ENCODE results near the gene SLC39A3. TPM values are rescaled to one million over a fixed set of nuclear protein-coding genes. Genes with fewer than 3 reads are reported as not detected.

The SLC39A3 gene
- total and polyA plus RNA-seq, 2 of the 8 experiments (the other 6 are each of a cell fraction or from before 2014, with no cell fraction given): 33.0 to 52.9 TPM

DNA sequence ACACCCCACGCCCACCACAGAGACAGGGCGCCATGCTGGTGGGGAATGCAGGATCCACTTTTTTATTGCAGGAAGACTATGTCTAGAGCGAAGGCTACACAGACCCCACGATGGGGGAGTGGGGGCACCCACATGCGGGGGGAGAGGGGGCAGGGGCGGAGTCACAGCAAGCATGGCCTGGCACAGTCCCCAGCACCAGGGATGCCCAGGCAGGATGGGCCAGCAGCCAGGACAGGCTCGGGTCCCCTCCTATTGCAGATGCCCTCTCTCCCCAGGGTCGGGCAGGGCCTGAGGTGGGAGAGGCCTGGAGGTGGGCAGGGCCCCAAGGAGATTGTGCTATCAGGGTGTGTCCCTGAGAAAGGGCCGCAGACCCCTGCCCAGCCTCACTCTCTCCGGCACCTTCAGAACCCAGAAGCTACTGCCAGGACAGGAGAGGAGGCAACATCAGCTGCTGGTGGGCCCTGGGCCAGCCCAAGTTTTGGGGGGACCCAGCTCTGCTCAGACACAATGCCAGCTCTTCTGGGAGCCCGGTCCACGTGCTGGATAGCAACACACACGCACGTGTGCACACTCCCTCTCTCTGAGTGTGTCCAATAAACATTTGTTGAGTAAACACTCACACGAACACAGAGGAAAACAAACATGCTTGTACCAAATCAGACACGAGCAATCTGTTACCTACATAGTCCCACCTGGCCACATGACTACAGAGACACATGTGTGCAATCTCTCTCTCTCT, 25.1 kb downstream of the SLC39A3 start (continued):
- TF ChIP-seq TBP (IDR thresholded peaks at IDR 0.05; ENCODE audit: low read depth, low read length) (no peak), ASH2L (IDR thresholded peaks at IDR 0.05; ENCODE audit: low read length) (no peak), CREB1 (IDR thresholded peaks at IDR 0.05) (no peak), GABPA (IDR thresholded peaks at IDR 0.05; ENCODE audit: borderline replicate concordance, insufficient read depth, low read length) (no peak), PHF8 (conservative IDR thresholded peaks at IDR 0.05; ENCODE audit: low read depth, low read length) (no peak)
- TF ChIP-seq, protein P1, sequence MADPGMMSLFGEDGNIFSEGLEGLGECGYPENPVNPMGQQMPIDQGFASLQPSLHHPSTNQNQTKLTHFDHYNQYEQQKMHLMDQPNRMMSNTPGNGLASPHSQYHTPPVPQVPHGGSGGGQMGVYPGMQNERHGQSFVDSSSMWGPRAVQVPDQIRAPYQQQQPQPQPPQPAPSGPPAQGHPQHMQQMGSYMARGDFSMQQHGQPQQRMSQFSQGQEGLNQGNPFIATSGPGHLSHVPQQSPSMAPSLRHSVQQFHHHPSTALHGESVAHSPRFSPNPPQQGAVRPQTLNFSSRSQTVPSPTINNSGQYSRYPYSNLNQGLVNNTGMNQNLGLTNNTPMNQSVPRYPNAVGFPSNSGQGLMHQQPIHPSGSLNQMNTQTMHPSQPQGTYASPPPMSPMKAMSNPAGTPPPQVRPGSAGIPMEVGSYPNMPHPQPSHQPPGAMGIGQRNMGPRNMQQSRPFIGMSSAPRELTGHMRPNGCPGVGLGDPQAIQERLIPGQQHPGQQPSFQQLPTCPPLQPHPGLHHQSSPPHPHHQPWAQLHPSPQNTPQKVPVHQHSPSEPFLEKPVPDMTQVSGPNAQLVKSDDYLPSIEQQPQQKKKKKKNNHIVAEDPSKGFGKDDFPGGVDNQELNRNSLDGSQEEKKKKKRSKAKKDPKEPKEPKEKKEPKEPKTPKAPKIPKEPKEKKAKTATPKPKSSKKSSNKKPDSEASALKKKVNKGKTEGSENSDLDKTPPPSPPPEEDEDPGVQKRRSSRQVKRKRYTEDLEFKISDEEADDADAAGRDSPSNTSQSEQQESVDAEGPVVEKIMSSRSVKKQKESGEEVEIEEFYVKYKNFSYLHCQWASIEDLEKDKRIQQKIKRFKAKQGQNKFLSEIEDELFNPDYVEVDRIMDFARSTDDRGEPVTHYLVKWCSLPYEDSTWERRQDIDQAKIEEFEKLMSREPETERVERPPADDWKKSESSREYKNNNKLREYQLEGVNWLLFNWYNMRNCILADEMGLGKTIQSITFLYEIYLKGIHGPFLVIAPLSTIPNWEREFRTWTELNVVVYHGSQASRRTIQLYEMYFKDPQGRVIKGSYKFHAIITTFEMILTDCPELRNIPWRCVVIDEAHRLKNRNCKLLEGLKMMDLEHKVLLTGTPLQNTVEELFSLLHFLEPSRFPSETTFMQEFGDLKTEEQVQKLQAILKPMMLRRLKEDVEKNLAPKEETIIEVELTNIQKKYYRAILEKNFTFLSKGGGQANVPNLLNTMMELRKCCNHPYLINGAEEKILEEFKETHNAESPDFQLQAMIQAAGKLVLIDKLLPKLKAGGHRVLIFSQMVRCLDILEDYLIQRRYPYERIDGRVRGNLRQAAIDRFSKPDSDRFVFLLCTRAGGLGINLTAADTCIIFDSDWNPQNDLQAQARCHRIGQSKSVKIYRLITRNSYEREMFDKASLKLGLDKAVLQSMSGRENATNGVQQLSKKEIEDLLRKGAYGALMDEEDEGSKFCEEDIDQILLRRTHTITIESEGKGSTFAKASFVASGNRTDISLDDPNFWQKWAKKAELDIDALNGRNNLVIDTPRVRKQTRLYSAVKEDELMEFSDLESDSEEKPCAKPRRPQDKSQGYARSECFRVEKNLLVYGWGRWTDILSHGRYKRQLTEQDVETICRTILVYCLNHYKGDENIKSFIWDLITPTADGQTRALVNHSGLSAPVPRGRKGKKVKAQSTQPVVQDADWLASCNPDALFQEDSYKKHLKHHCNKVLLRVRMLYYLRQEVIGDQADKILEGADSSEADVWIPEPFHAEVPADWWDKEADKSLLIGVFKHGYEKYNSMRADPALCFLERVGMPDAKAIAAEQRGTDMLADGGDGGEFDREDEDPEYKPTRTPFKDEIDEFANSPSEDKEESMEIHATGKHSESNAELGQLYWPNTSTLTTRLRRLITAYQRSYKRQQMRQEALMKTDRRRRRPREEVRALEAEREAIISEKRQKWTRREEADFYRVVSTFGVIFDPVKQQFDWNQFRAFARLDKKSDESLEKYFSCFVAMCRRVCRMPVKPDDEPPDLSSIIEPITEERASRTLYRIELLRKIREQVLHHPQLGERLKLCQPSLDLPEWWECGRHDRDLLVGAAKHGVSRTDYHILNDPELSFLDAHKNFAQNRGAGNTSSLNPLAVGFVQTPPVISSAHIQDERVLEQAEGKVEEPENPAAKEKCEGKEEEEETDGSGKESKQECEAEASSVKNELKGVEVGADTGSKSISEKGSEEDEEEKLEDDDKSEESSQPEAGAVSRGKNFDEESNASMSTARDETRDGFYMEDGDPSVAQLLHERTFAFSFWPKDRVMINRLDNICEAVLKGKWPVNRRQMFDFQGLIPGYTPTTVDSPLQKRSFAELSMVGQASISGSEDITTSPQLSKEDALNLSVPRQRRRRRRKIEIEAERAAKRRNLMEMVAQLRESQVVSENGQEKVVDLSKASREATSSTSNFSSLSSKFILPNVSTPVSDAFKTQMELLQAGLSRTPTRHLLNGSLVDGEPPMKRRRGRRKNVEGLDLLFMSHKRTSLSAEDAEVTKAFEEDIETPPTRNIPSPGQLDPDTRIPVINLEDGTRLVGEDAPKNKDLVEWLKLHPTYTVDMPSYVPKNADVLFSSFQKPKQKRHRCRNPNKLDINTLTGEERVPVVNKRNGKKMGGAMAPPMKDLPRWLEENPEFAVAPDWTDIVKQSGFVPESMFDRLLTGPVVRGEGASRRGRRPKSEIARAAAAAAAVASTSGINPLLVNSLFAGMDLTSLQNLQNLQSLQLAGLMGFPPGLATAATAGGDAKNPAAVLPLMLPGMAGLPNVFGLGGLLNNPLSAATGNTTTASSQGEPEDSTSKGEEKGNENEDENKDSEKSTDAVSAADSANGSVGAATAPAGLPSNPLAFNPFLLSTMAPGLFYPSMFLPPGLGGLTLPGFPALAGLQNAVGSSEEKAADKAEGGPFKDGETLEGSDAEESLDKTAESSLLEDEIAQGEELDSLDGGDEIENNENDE (IDR thresholded peaks at IDR 0.05; ENCODE audit: insufficient replicate concordance, low read length): no peak

Measured in H1 (cell line).